ENCODE data around the gene SPINK5.

SPINK5 gene

DNA sequence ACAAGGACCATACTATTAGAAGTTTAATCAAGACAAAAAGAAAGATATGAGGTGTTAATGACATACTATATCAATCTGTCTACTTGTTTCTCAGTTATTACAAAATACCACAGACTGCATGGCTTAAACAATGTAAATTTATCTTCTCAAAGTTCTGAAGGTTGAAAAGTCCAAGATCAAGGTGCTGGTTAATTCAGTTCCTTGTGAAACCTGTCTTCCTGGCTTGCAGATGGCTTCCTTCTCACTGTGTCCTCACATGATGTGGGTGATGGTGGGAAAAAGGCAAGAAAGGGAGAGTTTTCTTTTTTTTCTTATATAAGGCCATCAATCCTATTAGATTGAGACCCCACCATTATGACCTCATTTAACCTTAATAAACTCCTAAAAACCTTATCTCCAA, 89.0 kb downstream of the SPINK5 start:
- no peak for TF ChIP-seq CTCF (conservative IDR thresholded peaks at IDR 0.05; ENCODE audit: low read depth, low read length)
- DNase-seq (ENCODE audit: low read depth), result no peak
- no peak overlapping the region for H3K4me3 ChIP-seq (ENCODE audit: low read length)

GRCh38 chr5:148156609-148157008, 92.8 kb downstream of the SPINK5 start:
- no peak overlapping the region for H3K4me3 ChIP-seq (ENCODE audit: low read length)
- DNase-seq (ENCODE audit: low read depth), result no peak
- no peak for TF ChIP-seq CTCF (conservative IDR thresholded peaks at IDR 0.05; ENCODE audit: low read depth, low read length)

DNA sequence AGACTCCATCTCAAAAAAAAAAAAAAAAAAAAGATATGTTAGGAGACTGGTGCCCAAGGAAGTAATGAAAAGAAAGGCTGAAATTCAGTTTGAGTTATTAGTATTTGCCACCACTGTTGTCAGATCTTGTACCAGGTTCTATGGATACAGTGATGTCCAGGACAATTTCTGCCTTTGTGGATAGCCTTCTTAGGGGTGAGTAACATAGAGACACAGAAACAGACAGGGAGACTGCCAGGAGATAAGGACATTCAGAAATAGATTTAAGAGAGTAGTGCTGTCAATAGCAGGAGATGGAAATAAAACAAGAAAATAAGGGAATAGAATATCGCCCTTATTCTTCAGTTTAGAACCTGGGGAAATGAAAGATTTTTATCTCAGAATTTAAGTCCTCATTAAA, 98.3 kb downstream of the SPINK5 start:
- DNase-seq (ENCODE audit: low read depth), result no peak
- no peak for TF ChIP-seq CTCF (conservative IDR thresholded peaks at IDR 0.05; ENCODE audit: low read depth, low read length)
- no peak overlapping the region for H3K4me3 ChIP-seq (ENCODE audit: low read length)

DNA sequence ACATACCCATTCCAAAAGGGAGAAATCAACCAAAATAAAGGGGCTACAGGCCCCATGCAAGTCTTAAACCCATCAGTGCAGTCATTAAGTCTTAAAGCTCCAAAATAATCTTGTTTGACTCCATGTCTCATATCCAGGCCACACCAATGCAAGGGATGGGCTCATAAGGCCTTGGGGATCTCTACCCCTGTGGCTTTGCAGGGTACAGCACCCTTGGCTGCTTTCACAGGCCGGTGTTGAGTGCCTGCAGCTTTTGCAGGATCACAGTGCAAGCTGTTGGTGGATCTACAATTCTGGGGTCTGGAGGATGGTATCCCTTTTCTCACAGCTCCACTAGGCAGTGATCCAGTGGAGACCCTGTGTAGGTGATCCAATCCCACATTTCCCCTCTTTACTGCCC, 99.6 kb downstream of the SPINK5 start:
- TF ChIP-seq CTCF (conservative IDR thresholded peaks at IDR 0.05; ENCODE audit: low read depth, low read length), result no peak
- H3K4me3 ChIP-seq (ENCODE audit: low read length), result no peak overlapping the region
- DNase-seq (ENCODE audit: low read depth), result no peak

DNA sequence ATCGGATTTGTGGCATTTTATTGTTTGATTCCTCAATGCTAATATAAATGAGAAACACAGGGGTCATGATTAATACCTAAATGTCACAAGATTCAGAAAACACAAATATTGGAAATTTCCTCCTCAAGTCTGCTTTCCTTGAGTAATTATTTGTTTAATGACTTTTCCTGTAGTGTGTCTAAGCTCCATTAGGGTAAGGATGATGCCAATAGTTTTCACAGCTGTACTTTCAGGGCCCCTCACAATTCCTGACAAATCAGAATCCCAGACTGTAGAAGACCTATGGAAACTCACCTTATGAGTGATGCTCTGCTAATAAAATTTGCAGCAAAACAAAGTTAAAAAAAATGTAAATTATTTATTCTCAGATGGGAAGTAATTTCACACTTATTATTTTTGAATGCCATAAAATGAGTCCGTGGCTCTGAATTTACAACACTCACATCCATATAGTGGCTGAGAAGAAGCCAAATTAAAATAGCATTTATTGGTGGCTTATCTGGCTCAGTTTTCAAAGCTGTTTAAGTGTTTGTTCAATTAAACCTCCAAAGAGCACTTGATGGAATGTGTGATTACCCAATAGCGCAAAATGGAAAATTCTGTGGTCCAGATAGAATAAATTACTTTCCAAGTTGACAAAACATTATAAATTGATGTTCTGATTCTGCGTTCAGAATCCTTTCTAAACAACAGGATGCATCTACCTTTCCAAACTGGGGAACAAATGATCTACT, 102.9 kb downstream of the SPINK5 start:
- TF ChIP-seq CTCF (conservative IDR thresholded peaks at IDR 0.05; ENCODE audit: low read depth, low read length), result no peak
- H3K4me3 ChIP-seq (ENCODE audit: low read length), result no peak overlapping the region
- DNase-seq (ENCODE audit: low read depth), result no peak

GRCh38 chr5:148168246-148168645, 104.5 kb downstream of the SPINK5 start, which contains the start of gene SPINK14:
Gene SPINK14 (plus strand): TSS chr5:148168546. CDS start chr5:148169733, 1,187 bp downstream.
- no peak within 1 kb of the TSS for H3K4me3 ChIP-seq (ENCODE audit: low read length)
- no peak for DNase-seq (ENCODE audit: low read depth)
- TF ChIP-seq CTCF (conservative IDR thresholded peaks at IDR 0.05; ENCODE audit: low read depth, low read length), result no peak

- DNase-seq (ENCODE audit: low read depth), result no peak
- no peak overlapping the region for H3K4me3 ChIP-seq (ENCODE audit: low read length)
- no peak for TF ChIP-seq CTCF (conservative IDR thresholded peaks at IDR 0.05; ENCODE audit: low read depth, low read length)
Measured at GRCh38 chr5:148172377-148172776, 108.6 kb downstream of the SPINK5 start.

All from retinal pigment epithelial cell (primary cell).